Measurements from ENCODE around the gene CYTH2. TPM values are rescaled to one million over a fixed set of nuclear protein-coding genes. Genes with fewer than 3 reads are reported as not detected.

CYTH2 gene
- total RNA-seq, 1 experiment from 2014 or later, result 72.6 TPM

DNA sequence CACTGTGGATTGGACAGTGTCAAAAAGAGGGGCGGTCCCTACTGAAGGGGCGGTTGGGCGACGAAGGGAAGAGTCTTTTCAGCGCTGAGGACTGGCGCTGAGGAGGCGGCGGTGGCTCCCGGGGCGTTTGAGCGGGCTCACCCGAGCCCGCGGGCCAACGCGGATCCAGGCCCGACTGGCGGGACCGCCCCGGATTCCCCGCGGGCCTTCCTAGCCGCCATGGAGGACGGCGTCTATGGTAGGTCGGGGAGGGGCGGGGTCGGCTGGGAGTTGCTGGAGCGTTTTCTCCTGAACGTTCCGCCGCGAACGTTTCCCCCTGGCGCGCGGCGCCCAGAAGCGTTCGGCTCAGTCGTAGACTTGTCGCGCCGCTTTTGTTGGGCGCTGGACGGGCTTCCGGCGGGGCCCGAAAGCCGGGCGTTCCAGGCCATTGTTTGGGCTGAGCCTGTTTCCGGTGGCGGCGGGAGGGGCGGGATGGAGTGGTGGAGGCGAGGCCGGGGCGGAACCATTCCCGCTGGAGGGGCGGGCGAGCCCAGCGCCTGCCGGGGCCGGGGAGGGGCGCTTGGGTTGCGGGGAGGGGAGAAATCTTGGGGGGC, at the start of gene CYTH2 (continued):
- TF ChIP-seq, protein P1, sequence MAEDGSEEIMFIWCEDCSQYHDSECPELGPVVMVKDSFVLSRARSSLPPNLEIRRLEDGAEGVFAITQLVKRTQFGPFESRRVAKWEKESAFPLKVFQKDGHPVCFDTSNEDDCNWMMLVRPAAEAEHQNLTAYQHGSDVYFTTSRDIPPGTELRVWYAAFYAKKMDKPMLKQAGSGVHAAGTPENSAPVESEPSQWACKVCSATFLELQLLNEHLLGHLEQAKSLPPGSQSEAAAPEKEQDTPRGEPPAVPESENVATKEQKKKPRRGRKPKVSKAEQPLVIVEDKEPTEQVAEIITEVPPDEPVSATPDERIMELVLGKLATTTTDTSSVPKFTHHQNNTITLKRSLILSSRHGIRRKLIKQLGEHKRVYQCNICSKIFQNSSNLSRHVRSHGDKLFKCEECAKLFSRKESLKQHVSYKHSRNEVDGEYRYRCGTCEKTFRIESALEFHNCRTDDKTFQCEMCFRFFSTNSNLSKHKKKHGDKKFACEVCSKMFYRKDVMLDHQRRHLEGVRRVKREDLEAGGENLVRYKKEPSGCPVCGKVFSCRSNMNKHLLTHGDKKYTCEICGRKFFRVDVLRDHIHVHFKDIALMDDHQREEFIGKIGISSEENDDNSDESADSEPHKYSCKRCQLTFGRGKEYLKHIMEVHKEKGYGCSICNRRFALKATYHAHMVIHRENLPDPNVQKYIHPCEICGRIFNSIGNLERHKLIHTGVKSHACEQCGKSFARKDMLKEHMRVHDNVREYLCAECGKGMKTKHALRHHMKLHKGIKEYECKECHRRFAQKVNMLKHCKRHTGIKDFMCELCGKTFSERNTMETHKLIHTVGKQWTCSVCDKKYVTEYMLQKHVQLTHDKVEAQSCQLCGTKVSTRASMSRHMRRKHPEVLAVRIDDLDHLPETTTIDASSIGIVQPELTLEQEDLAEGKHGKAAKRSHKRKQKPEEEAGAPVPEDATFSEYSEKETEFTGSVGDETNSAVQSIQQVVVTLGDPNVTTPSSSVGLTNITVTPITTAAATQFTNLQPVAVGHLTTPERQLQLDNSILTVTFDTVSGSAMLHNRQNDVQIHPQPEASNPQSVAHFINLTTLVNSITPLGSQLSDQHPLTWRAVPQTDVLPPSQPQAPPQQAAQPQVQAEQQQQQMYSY (CRISPR knock-in tag; IDR thresholded peaks at IDR 0.05), result peak; percentile 84
- TF ChIP-seq, protein P2, sequence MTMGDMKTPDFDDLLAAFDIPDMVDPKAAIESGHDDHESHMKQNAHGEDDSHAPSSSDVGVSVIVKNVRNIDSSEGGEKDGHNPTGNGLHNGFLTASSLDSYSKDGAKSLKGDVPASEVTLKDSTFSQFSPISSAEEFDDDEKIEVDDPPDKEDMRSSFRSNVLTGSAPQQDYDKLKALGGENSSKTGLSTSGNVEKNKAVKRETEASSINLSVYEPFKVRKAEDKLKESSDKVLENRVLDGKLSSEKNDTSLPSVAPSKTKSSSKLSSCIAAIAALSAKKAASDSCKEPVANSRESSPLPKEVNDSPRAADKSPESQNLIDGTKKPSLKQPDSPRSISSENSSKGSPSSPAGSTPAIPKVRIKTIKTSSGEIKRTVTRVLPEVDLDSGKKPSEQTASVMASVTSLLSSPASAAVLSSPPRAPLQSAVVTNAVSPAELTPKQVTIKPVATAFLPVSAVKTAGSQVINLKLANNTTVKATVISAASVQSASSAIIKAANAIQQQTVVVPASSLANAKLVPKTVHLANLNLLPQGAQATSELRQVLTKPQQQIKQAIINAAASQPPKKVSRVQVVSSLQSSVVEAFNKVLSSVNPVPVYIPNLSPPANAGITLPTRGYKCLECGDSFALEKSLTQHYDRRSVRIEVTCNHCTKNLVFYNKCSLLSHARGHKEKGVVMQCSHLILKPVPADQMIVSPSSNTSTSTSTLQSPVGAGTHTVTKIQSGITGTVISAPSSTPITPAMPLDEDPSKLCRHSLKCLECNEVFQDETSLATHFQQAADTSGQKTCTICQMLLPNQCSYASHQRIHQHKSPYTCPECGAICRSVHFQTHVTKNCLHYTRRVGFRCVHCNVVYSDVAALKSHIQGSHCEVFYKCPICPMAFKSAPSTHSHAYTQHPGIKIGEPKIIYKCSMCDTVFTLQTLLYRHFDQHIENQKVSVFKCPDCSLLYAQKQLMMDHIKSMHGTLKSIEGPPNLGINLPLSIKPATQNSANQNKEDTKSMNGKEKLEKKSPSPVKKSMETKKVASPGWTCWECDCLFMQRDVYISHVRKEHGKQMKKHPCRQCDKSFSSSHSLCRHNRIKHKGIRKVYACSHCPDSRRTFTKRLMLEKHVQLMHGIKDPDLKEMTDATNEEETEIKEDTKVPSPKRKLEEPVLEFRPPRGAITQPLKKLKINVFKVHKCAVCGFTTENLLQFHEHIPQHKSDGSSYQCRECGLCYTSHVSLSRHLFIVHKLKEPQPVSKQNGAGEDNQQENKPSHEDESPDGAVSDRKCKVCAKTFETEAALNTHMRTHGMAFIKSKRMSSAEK (CRISPR knock-in tag; IDR thresholded peaks at IDR 0.05; ENCODE audit: borderline replicate concordance), result 0 out of 2 replicates have a peak, but pooled peaks have one; percentile 48
- 0 out of 2 replicates have a peak, but pooled peaks have one; percentile 37 for TF ChIP-seq CREM (CRISPR knock-in tag; IDR thresholded peaks at IDR 0.05)
- TF ChIP-seq TEAD4 (CRISPR knock-in tag; IDR thresholded peaks at IDR 0.05), result no peak
- TF ChIP-seq FOXP1 (CRISPR knock-in tag; IDR thresholded peaks at IDR 0.05; ENCODE audit: borderline replicate concordance), result peak; percentile 66; the same call in 1 of the 2 replicates
- TF ChIP-seq, protein P3, sequence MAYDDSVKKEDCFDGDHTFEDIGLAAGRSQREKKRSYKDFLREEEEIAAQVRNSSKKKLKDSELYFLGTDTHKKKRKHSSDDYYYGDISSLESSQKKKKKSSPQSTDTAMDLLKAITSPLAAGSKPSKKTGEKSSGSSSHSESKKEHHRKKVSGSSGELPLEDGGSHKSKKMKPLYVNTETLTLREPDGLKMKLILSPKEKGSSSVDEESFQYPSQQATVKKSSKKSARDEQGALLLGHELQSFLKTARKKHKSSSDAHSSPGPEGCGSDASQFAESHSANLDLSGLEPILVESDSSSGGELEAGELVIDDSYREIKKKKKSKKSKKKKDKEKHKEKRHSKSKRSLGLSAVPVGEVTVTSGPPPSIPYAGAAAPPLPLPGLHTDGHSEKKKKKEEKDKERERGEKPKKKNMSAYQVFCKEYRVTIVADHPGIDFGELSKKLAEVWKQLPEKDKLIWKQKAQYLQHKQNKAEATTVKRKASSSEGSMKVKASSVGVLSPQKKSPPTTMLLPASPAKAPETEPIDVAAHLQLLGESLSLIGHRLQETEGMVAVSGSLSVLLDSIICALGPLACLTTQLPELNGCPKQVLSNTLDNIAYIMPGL (CRISPR knock-in tag; IDR thresholded peaks at IDR 0.05), result peak; percentile 76
- TF ChIP-seq, protein P4, sequence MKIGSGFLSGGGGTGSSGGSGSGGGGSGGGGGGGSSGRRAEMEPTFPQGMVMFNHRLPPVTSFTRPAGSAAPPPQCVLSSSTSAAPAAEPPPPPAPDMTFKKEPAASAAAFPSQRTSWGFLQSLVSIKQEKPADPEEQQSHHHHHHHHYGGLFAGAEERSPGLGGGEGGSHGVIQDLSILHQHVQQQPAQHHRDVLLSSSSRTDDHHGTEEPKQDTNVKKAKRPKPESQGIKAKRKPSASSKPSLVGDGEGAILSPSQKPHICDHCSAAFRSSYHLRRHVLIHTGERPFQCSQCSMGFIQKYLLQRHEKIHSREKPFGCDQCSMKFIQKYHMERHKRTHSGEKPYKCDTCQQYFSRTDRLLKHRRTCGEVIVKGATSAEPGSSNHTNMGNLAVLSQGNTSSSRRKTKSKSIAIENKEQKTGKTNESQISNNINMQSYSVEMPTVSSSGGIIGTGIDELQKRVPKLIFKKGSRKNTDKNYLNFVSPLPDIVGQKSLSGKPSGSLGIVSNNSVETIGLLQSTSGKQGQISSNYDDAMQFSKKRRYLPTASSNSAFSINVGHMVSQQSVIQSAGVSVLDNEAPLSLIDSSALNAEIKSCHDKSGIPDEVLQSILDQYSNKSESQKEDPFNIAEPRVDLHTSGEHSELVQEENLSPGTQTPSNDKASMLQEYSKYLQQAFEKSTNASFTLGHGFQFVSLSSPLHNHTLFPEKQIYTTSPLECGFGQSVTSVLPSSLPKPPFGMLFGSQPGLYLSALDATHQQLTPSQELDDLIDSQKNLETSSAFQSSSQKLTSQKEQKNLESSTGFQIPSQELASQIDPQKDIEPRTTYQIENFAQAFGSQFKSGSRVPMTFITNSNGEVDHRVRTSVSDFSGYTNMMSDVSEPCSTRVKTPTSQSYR (CRISPR knock-in tag; IDR thresholded peaks at IDR 0.05), result no peak
- TF ChIP-seq, protein P5, sequence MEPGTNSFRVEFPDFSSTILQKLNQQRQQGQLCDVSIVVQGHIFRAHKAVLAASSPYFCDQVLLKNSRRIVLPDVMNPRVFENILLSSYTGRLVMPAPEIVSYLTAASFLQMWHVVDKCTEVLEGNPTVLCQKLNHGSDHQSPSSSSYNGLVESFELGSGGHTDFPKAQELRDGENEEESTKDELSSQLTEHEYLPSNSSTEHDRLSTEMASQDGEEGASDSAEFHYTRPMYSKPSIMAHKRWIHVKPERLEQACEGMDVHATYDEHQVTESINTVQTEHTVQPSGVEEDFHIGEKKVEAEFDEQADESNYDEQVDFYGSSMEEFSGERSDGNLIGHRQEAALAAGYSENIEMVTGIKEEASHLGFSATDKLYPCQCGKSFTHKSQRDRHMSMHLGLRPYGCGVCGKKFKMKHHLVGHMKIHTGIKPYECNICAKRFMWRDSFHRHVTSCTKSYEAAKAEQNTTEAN (CRISPR knock-in tag; IDR thresholded peaks at IDR 0.05), result peak; percentile 48; the same call in 1 of the 2 replicates
- TF ChIP-seq JUN (CRISPR knock-in tag; IDR thresholded peaks at IDR 0.05), result 0 out of 2 replicates have a peak, but pooled peaks have one; percentile 64

DNA sequence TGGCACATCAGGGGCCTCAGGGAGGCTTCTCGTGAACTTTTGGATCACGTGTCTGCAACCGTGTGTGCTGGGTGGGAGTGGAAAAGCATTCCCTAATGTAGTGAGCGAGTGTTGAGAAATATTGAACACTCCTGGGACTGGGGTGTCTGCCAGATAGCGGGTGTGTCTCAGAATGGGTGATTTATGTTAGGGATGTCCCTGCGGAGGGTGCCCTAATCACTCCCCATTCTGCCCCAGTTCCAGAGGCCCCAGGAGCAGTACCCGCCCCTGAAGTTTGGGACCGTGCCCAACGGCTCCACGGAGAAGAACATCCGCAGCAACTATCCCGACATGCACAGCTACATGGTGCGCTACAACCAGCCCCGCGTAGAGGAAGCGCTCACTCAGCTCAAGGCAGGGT, 47.6 kb upstream of the CYTH2 start:
- H3K9me3 Mint-ChIP-seq, result no peaks in the 10 kb centered on the region
- POLR2A ChIA-PET, result no interaction called here
- TF ChIP-seq TCF7 (CRISPR knock-in tag; IDR thresholded peaks at IDR 0.05; ENCODE audit: low read depth) (no peak), RELA (CRISPR knock-in tag; IDR thresholded peaks at IDR 0.05; ENCODE audit: borderline replicate concordance) (no peak), ZNF317 (CRISPR knock-in tag; IDR thresholded peaks at IDR 0.05; ENCODE audit: borderline replicate concordance, low read depth) (no peak)
- CTCF ChIA-PET, result interaction anchor here (1.1 kb wide), 1 partner anchor 20 kb away, joined by 4 read pairs; no protein-coding TSS in a partner anchor
- no peaks in the 10 kb centered on the region for H3K27me3 Mint-ChIP-seq (ENCODE audit: low read depth)
- DNase-seq (ENCODE audit: low spot score) (no peak), ATAC-seq (no peak)
- H3K36me3 Mint-ChIP-seq, result peaks cover 29% of the 10 kb centered on the region
- H3K4me3 Mint-ChIP-seq, result no peak overlapping the region
- no peak overlapping the region for H3K27ac Mint-ChIP-seq
- peaks cover 18% of the 10 kb centered on the region for H3K4me1 Mint-ChIP-seq

Data from WTC11 (cell line).